Lower leg skin (tissue), 4 donors: ENCODE results near the gene BOK. TPM values are rescaled to one million over a fixed set of nuclear protein-coding genes. Genes with fewer than 3 reads are reported as not detected.
"Not testable (repeated sequence)": the region's sequence is repeated elsewhere in the genome, so short reads cannot be mapped to it uniquely, and the experiment has no call there.

Experiments
- DNase-seq, 2 donors: peaks; one replicate each; pipeline ENCODE4 v3.0.0-alpha.2; 2019; ENCODE audit warnings: low spot score in 2 of 2
- H3K4me3 ChIP-seq: fragments of 200-600 bp; sonication (generic); 2 replicates; pipeline ENCODE4 v1.5.1; 2017; ENCODE audit warnings: mild to moderate bottlenecking, low read depth; ENCODE audit not compliant: poor library complexity, severe bottlenecking
- CTCF ChIP-seq, 3 donors: fragments of 450-650 bp; IDR thresholded peaks; one replicate each; pipeline ENCODE4 v1.5.1; 2016; ENCODE audit warnings: antibody characterized with exemption in 3 of 3, mild to moderate bottlenecking in 3 of 3, moderate library complexity in 2 of 3
- POLR2A ChIP-seq, 2 donors: fragments of 450-650 bp; IDR thresholded peaks; one replicate each; pipeline ENCODE4 v1.6.1; 2016 to 2017; ENCODE audit warnings: antibody characterized with exemption in 2 of 2, mild to moderate bottlenecking in 1 of 2, moderate library complexity in 1 of 2
- WGBS, 2 donors: methylation state at CpG; one replicate each; pipeline ENCODE4 v1.1.5; 2018; 5-methylcytosine and 5-hydroxymethylcytosine counted together
- intact Hi-C: fragments of 100-400 bp; cut with DNase I; formaldehyde crosslinking; loops from one replicate; pipeline ENCODE4 v1.15.0; 2023; ENCODE audit warnings: low total_unique reads
- total RNA-seq, 4 donors: library from RNA; depleted of rRNA; stranded (reverse); fragments of >200 nt; gene quantifications; one replicate each; pipeline ENCODE4 v1.1.0, GENCODE V29; 2016

BOK gene
- total RNA-seq, 4 donors from 2014 or later = 44.2 to 59.9 (median 54.7) TPM

DNA sequence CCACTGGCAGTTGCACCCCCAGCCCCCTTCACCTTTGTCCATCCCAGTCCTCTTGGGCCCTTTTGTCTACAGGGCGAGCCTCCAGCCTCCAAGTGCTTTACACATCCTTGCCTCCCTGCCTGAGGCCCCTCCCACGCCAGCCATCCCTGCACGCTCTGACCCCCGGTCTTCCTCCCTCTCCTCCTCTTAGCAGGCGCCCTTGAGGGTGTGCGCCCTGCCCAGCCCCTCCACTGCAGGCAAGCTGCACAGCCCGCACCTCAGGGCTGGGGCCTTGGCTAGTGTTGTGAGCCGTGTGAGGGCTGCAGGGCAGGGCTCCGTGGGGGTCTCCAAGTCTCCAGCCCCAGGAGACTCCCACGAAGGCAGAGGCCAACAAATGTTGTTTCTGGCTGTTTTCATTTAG lies 6.9 kb downstream of the BOK start:
- WGBS, 2 donors = 71 to 77% methylated on average over 10 of the region's 10 CpGs
- intact Hi-C loops = no loop called here
- DNase-seq = no peak
- no peak overlapping the region for H3K4me3 ChIP-seq
- no peak for TF ChIP-seq CTCF (IDR thresholded peaks at IDR 0.05)
- TF ChIP-seq POLR2A (IDR thresholded peaks at IDR 0.05) = no peak

- 92 to 97% methylated on average over 11 of the region's 11 CpGs for WGBS, 2 donors
- H3K4me3 ChIP-seq, intact Hi-C loops: not testable (repeated sequence)
- DNase-seq = peak in 1 of 2 donors; percentile 39
Observed at GRCh38 chr2:241566021-241566420, 7.5 kb downstream of the BOK start.

DNA sequence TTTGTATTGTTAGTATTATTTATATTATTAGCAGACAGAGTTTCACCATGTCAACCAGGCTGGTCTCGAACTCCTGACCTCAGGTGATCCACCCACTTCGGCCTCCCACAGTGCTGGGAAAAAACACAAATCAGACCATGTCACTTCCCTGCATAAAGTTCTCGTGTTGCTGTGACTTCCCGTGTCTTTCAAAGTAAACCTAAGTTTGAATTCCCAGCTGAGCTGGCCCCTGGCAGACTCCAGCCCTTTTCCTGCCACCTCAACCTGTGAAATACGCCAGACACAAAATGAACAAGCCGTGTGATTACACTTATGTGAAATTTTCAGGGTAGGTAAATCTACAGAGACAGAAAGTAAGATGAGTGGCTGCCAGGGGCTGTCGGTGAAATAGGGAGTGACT lies 7.9 kb downstream of the BOK start:
- TF ChIP-seq POLR2A (IDR thresholded peaks at IDR 0.05) = no peak
- TF ChIP-seq CTCF (IDR thresholded peaks at IDR 0.05) = no peak
- H3K4me3 ChIP-seq = no peak overlapping the region
- peak in 1 of 2 donors; percentile 68 for DNase-seq
- intact Hi-C loops = no loop called here
- WGBS, 2 donors = 81 to 83% methylated on average over 6 to 7 of the region's 7 CpGs

GRCh38 chr2:241567266-241567665 lies 8.7 kb downstream of the BOK start:
- DNase-seq = peak in 1 of 2 donors; percentile 69
- 86 to 93% methylated on average over 10 to 15 of the region's 15 CpGs for WGBS, 2 donors
- intact Hi-C loops = not testable (repeated sequence)

GRCh38 chr2:241567776-241568175 lies 9.2 kb downstream of the BOK start:
- 95 to 96% methylated on average over 8 of the region's 8 CpGs for WGBS, 2 donors
- DNase-seq = peak in 1 of 2 donors; percentile 68
- no peak overlapping the region for H3K4me3 ChIP-seq
- intact Hi-C loops = no loop called here
- TF ChIP-seq POLR2A (IDR thresholded peaks at IDR 0.05) (no peak), CTCF (IDR thresholded peaks at IDR 0.05) (no peak)

More at GRCh38 chr2:241567266-241567665, 8.7 kb downstream of the BOK start:
- H3K4me3 ChIP-seq = not testable (repeated sequence)

- intact Hi-C loops = no loop called here
- TF ChIP-seq POLR2A (IDR thresholded peaks at IDR 0.05) (no peak), CTCF (IDR thresholded peaks at IDR 0.05) (no peak)
- H3K4me3 ChIP-seq = no peak overlapping the region
- DNase-seq = peak in 1 of 2 donors; percentile 45
- WGBS, 2 donors = 68 to 72% methylated on average over 4 of the region's 4 CpGs
Observed at GRCh38 chr2:241568726-241569125, 10.2 kb downstream of the BOK start.

DNA sequence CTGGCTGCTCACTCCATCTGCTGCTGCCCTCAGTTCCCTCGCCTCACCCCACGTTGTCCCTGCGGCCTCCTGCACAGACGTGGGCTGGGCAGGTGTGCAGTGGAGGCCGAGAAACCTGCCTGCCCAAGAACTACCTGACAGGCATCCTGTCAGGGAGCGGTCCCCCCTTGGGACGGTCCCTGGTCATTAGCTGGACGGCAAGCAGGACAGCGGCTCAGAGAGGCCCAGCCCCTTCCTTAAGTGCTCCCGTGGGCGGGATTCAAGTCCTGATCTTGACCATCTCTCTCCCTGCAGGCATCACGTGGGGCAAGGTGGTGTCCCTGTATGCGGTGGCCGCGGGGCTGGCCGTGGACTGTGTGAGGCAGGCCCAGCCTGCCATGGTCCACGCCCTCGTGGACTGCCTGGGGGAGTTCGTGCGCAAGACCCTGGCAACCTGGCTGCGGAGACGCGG lies 11.3 kb downstream of the BOK start:
- WGBS, 2 donors = 85 to 94% methylated on average over 22 to 23 of the region's 23 CpGs
- peak in 1 of 2 donors; percentile 68 for DNase-seq

More for the DNA sequence above, 11.3 kb downstream of the BOK start:
- intact Hi-C loops = no loop called here
- no peak overlapping the region for H3K4me3 ChIP-seq
- no peak for TF ChIP-seq CTCF (IDR thresholded peaks at IDR 0.05)
- no peak for TF ChIP-seq POLR2A (IDR thresholded peaks at IDR 0.05)
